Trophoblast cell (in vitro differentiated cells and primary cell): Measurements from ENCODE around the gene NTPCR.

Source experiments
- DNase-seq, 2 donors: peaks; one replicate each; pipeline ENCODE4 v3.0.0-alpha.2; 2016
- H2AFZ ChIP-seq: 2 replicates; pipeline ENCODE4 v1.6.1; 2013; ENCODE audit warnings: low read length, moderate library complexity, mild to moderate bottlenecking; ENCODE audit not compliant: insufficient read depth, poor library complexity
- H2AK5ac ChIP-seq: 2 replicates; pipeline ENCODE4 v1.6.1; 2013; ENCODE audit warnings: mild to moderate bottlenecking, low read length
- H2BK120ac ChIP-seq: 2 replicates; pipeline ENCODE4 v1.6.1; 2013; ENCODE audit warnings: low read length, mild to moderate bottlenecking, moderate library complexity; ENCODE audit not compliant: insufficient read depth, poor library complexity
- H2BK12ac ChIP-seq: 2 replicates; pipeline ENCODE4 v1.6.1; 2013; ENCODE audit warnings: mild to moderate bottlenecking, low read length, moderate library complexity
- H2BK5ac ChIP-seq: 2 replicates; pipeline ENCODE4 v1.6.1; 2013; ENCODE audit warnings: low read length, low read depth, moderate library complexity, mild to moderate bottlenecking; ENCODE audit not compliant: poor library complexity
- H3K14ac ChIP-seq: 2 replicates; pipeline ENCODE4 v1.6.1; 2013; ENCODE audit warnings: mild to moderate bottlenecking, low read length
- H3K18ac ChIP-seq: 2 replicates; pipeline ENCODE4 v1.6.1; 2013; ENCODE audit warnings: mild to moderate bottlenecking, low read length
- H3K23ac ChIP-seq: 2 replicates; pipeline ENCODE4 v1.6.1; 2013; ENCODE audit warnings: low read length
- H3K27ac ChIP-seq: 2 replicates; pipeline ENCODE4 v1.5.1; 2013; ENCODE audit warnings: low read depth, mild to moderate bottlenecking, inconsistent platforms, low read length, moderate library complexity
- H3K27me3 ChIP-seq: 2 replicates; pipeline ENCODE4 v1.6.1; 2013; ENCODE audit warnings: inconsistent platforms, mild to moderate bottlenecking, low read length, moderate library complexity; ENCODE audit not compliant: insufficient read depth
- H3K36me3 ChIP-seq, 2 experiments: 1 replicate in 1 of 2; 2 replicates in 1 of 2; pipeline ENCODE4 v1.6.1; 2013; ENCODE audit warnings: low read length in 2 of 2, mild to moderate bottlenecking in 2 of 2, moderate library complexity in 1 of 2; ENCODE audit not compliant: insufficient read depth in 2 of 2, control insufficient read depth in 1 of 2
- H3K4ac ChIP-seq: 2 replicates; pipeline ENCODE4 v1.6.1; 2013; ENCODE audit warnings: low read depth, mild to moderate bottlenecking, low read length, moderate library complexity
- H3K4me1 ChIP-seq, 2 experiments: 1 replicate in 1 of 2; 2 replicates in 1 of 2; pipeline ENCODE4 v1.6.1; 2013; ENCODE audit warnings: low read length in 2 of 2, mild to moderate bottlenecking in 2 of 2, moderate library complexity in 1 of 2; ENCODE audit not compliant: insufficient read depth in 2 of 2, control insufficient read depth in 1 of 2
- H3K4me2 ChIP-seq: 2 replicates; pipeline ENCODE4 v1.6.1; 2013; ENCODE audit warnings: inconsistent platforms, mild to moderate bottlenecking, low read length, moderate library complexity
- H3K4me3 ChIP-seq: 2 replicates; pipeline ENCODE4 v1.5.1; 2013; ENCODE audit warnings: mild to moderate bottlenecking, low read depth, low read length, inconsistent platforms
- H3K79me1 ChIP-seq: one replicate; pipeline ENCODE4 v1.6.1; 2013; ENCODE audit warnings: low read length
- H3K79me2 ChIP-seq: 2 replicates; pipeline ENCODE4 v1.6.1; 2013; ENCODE audit warnings: low read length, mild to moderate bottlenecking; ENCODE audit not compliant: control insufficient read depth, insufficient read depth, poor library complexity
- H3K9ac ChIP-seq: 2 replicates; pipeline ENCODE4 v1.6.1; 2013; ENCODE audit warnings: mild to moderate bottlenecking, low read length
- H3K9me3 ChIP-seq: 2 replicates; pipeline ENCODE4 v1.6.1; 2013; ENCODE audit warnings: low read depth, mild to moderate bottlenecking, control low read depth, inconsistent platforms, low read length; ENCODE audit not compliant: insufficient read depth
- H4K12ac ChIP-seq: 2 replicates; pipeline ENCODE4 v1.6.1; 2013; ENCODE audit warnings: low read depth, mild to moderate bottlenecking, low read length, moderate library complexity
- H4K8ac ChIP-seq: 2 replicates; pipeline ENCODE4 v1.6.1; 2013; ENCODE audit warnings: low read depth, mild to moderate bottlenecking, low read length, moderate library complexity
- H4K91ac ChIP-seq: one replicate; pipeline ENCODE4 v1.6.1; 2013; ENCODE audit warnings: low read depth, mild to moderate bottlenecking, low read length, moderate library complexity
- WGBS: extraction: QIAGEN DNeasy Blood & Tissue Kit; methylation state at CpG from one replicate; pipeline ENCODE4 v1.1.7; 2013; ENCODE audit warnings: missing lambda C conversion rate; ENCODE audit not compliant: insufficient read length, insufficient coverage; ENCODE audit errors: extremely low coverage; 5-methylcytosine and 5-hydroxymethylcytosine counted together

NTPCR gene

DNA sequence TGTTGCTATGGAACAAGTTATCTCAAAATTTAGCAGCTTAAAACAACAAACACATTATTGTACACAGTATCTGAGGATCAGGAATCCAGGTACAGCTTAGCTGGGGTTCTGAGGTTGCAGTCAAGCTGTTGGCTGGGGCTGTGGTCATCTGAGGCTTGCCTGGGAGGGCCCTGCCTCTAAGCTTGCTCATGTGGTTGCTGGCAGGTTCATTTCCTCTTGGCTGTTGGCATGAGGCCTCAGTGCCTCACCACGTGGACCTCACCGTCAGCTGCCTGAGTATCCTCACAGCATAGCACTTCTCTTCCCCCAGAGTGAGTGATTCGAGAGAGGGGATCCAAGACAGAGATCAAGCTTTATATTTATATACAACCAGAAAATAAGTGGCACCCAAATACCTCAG, 18.6 kb downstream of the NTPCR start:
- H2BK120ac ChIP-seq = no peak overlapping the region
- H3K9ac ChIP-seq = no peak overlapping the region
- DNase-seq = no peak
- H3K4me2 ChIP-seq = no peak overlapping the region
- H2BK5ac ChIP-seq = no peak overlapping the region
- H3K27me3 ChIP-seq = no peaks in the 10 kb centered on the region
- H2BK12ac ChIP-seq = no peak overlapping the region
- no peak overlapping the region for H4K8ac ChIP-seq
- H3K18ac ChIP-seq = no peak overlapping the region
- no peak overlapping the region for H3K4me3 ChIP-seq
- no peaks in the 10 kb centered on the region for H3K79me2 ChIP-seq
- no peaks in the 10 kb centered on the region for H3K79me1 ChIP-seq
- H3K36me3 ChIP-seq = peaks cover 15 to 18% of the 10 kb centered on the region in 2 experiments
- H4K91ac ChIP-seq = no peak overlapping the region
- H2AFZ ChIP-seq = no peak overlapping the region
- no CpG with 5 or more reads among the region's 3 CpGs for WGBS
- peaks cover 0 to 3% of the 10 kb centered on the region in 2 experiments for H3K4me1 ChIP-seq
- H3K9me3 ChIP-seq = peaks cover 2% of the 10 kb centered on the region
- H2AK5ac ChIP-seq = no peak overlapping the region
- H3K27ac ChIP-seq = no peak overlapping the region
- no peak overlapping the region for H3K14ac ChIP-seq
- no peak overlapping the region for H3K4ac ChIP-seq
- H3K23ac ChIP-seq = no peak overlapping the region
- no peak overlapping the region for H4K12ac ChIP-seq

- no CpG with 5 or more reads among the region's 5 CpGs for WGBS
- no peak overlapping the region for H2BK12ac ChIP-seq
These were observed 19.4 kb downstream of the NTPCR start for GRCh38 chr1:232969799-232970198.

DNA sequence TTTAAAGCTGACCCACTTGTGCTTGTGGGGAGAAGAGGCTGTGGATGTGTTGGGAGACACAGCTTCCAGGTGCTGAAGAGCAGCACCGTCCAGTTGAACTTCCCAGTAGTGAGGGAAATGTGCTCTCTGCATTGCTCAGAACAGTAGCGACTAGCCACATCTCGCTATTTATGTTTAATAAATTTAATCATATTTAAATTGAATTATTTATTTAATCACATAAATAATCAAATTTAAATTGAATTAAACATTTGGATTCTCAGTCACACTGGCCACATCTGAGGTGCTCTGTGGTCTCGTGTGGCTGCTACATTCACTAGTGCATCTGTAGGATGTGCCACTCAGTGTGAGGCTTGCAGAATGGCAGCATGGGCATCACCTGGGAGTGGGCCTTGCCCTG, 20.1 kb downstream of the NTPCR start:
- Histone ChIP-seq H3K79me1 (no peaks in the 10 kb centered on the region), H3K9ac (no peak overlapping the region), H3K27me3 (no peaks in the 10 kb centered on the region), H2BK120ac (no peak overlapping the region), H3K79me2 (no peaks in the 10 kb centered on the region), H3K4me1 (peaks cover 0 to under 1% of the 10 kb centered on the region in 2 experiments), H3K27ac (no peak overlapping the region), H3K4ac (no peak overlapping the region), H3K4me2 (no peak overlapping the region), H2AFZ (no peak overlapping the region), H3K9me3 (peaks cover 2% of the 10 kb centered on the region), H4K91ac (no peak overlapping the region), H3K4me3 (no peak overlapping the region), H2AK5ac (no peak overlapping the region), H2BK12ac (no peak overlapping the region), H3K23ac (no peak overlapping the region), H4K8ac (no peak overlapping the region), H2BK5ac (no peak overlapping the region), H3K18ac (no peak overlapping the region), H3K36me3 (peaks cover 15 to 18% of the 10 kb centered on the region in 2 experiments), H4K12ac (no peak overlapping the region), H3K14ac (no peak overlapping the region)
- WGBS = no CpG with 5 or more reads among the region's 4 CpGs
- no peak for DNase-seq

More at GRCh38 chr1:232969799-232970198, 19.4 kb downstream of the NTPCR start:
- no peak overlapping the region for H4K91ac ChIP-seq
- H2AFZ ChIP-seq = no peak overlapping the region
- H3K9me3 ChIP-seq = peaks cover 2% of the 10 kb centered on the region
- peaks cover 15 to 18% of the 10 kb centered on the region in 2 experiments for H3K36me3 ChIP-seq
- H3K79me1 ChIP-seq = no peaks in the 10 kb centered on the region
- no peak overlapping the region for H2BK120ac ChIP-seq
- no peak overlapping the region for H4K12ac ChIP-seq
- H3K4me2 ChIP-seq = no peak overlapping the region
- no peak overlapping the region for H3K14ac ChIP-seq
- peaks cover 0 to 3% of the 10 kb centered on the region in 2 experiments for H3K4me1 ChIP-seq
- H3K4me3 ChIP-seq = no peak overlapping the region
- H3K9ac ChIP-seq = no peak overlapping the region
- H4K8ac ChIP-seq = no peak overlapping the region
- no peaks in the 10 kb centered on the region for H3K27me3 ChIP-seq
- no peak overlapping the region for H3K18ac ChIP-seq
- no peaks in the 10 kb centered on the region for H3K79me2 ChIP-seq
- no peak overlapping the region for H2AK5ac ChIP-seq
- DNase-seq = no peak
- H3K4ac ChIP-seq = no peak overlapping the region
- no peak overlapping the region for H2BK5ac ChIP-seq
- no peak overlapping the region for H3K23ac ChIP-seq
- no peak overlapping the region for H3K27ac ChIP-seq

- Histone ChIP-seq H3K4me1 (no peaks in the 10 kb centered on the region), H3K23ac (no peak overlapping the region), H3K18ac (no peak overlapping the region), H3K27ac (no peak overlapping the region), H2BK12ac (no peak overlapping the region), H3K4me3 (no peak overlapping the region), H4K8ac (no peak overlapping the region), H3K14ac (no peak overlapping the region), H2AFZ (no peak overlapping the region), H3K4me2 (no peak overlapping the region), H2AK5ac (no peak overlapping the region), H2BK120ac (no peak overlapping the region), H3K27me3 (no peaks in the 10 kb centered on the region), H3K36me3 (peaks cover 21 to 28% of the 10 kb centered on the region in 2 experiments), H3K9me3 (peaks cover 2% of the 10 kb centered on the region), H4K91ac (no peak overlapping the region), H3K79me2 (no peaks in the 10 kb centered on the region), H3K9ac (no peak overlapping the region), H3K4ac (no peak overlapping the region), H4K12ac (no peak overlapping the region), H2BK5ac (no peak overlapping the region), H3K79me1 (no peaks in the 10 kb centered on the region)
- DNase-seq = no peak
- no CpG with 5 or more reads among the region's 2 CpGs for WGBS
These were observed 23.5 kb downstream of the NTPCR start for GRCh38 chr1:232973652-232974611.
